Testis (tissue), 5 donors: Measurements from ENCODE around the gene SLX9. TPM values are rescaled to one million over a fixed set of nuclear protein-coding genes. Genes with fewer than 3 reads are reported as not detected.
A peak's percentile ranks its signal among the peaks of the same experiment; 100 is the strongest.

Source experiments
- DNase-seq: peaks from one replicate; pipeline ENCODE4 v3.0.0-alpha.2; 2019
- H3K27ac ChIP-seq, 2 donors: fragments of 200-600 bp; sonication (generic); one replicate each; pipeline ENCODE4 v1.5.1; 2019
- H3K27me3 ChIP-seq: fragments of 200-600 bp; sonication (generic); one replicate; pipeline ENCODE4 v1.5.1; 2019
- H3K36me3 ChIP-seq: fragments of 200-600 bp; sonication (generic); one replicate; pipeline ENCODE4 v1.5.1; 2017; ENCODE audit warnings: low read depth; ENCODE audit errors: missing control alignments
- H3K4me1 ChIP-seq: fragments of 200-600 bp; sonication (generic); one replicate; pipeline ENCODE4 v1.5.1; 2019
- H3K4me3 ChIP-seq, 2 donors: fragments of 200-600 bp; sonication (generic); one replicate each; pipeline ENCODE4 v1.5.1; 2017 to 2019
- H3K9me3 ChIP-seq: fragments of 200-600 bp; sonication (generic); one replicate; pipeline ENCODE4 v1.5.1; 2017
- POLR2A ChIP-seq: fragments of 450-650 bp; IDR thresholded peaks from one replicate; pipeline ENCODE4 v1.6.1; 2017; ENCODE audit warnings: antibody characterized with exemption, mild to moderate bottlenecking, moderate library complexity
- WGBS, 2 donors: methylation state at CpG; one replicate each; pipeline ENCODE4 v1.1.5; 2018; 5-methylcytosine and 5-hydroxymethylcytosine counted together
- intact Hi-C: fragments of 100-400 bp; cut with DNase I; formaldehyde crosslinking; loops from one replicate; pipeline ENCODE4 v1.15.1; 2023; ENCODE audit warnings: low total_unique reads
- long read RNA-seq, 2 donors: transcript quantifications; one replicate each; lab custom pipeline, GENCODE V29; 2026
- polyA plus RNA-seq: library from polyadenylated mRNA; stranded (reverse); fragments of 350-450 nt; fragmentation: Illumina TruSeq; extraction: RNeasy Lipid Tissue Mini Kit (QIAGEN cat#74804); gene quantifications from one replicate; pipeline ENCODE4 v1.2.3, GENCODE V29; 2014; ENCODE audit warnings: low read depth, low replicate concordance; ENCODE audit not compliant: insufficient read depth
- total RNA-seq, 2 donors: library from RNA; depleted of rRNA; stranded (reverse); fragments of >200 nt; gene quantifications; one replicate each; pipeline ENCODE4 v1.2.3, GENCODE V29; 2016
- TF ChIP-seq, protein P1 (sequence below), 3 experiments: fragments of 450-650 bp in 2 of 3; fragments of 200-600 bp in 1 of 3; sonication (generic) in 1 of 3; IDR thresholded peaks; one replicate each; pipeline ENCODE4 v1.5.1; 2016 to 2019; ENCODE audit warnings: antibody characterized with exemption in 3 of 3, mild to moderate bottlenecking in 2 of 3, moderate library complexity in 1 of 3

The SLX9 gene, protein sequence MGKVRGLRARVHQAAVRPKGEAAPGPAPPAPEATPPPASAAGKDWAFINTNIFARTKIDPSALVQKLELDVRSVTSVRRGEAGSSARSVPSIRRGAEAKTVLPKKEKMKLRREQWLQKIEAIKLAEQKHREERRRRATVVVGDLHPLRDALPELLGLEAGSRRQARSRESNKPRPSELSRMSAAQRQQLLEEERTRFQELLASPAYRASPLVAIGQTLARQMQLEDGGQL
- total RNA-seq (10 to 100 TPM; 30.8 to 31.9 TPM), polyA plus RNA-seq (46.2 TPM)
- long read RNA-seq, donor 1, transcript FAM207A-202 (6 exons, 880 nt): major isoform, 10 of 16 reads
- long read RNA-seq, donor 1, transcript FAM207A-201 (6 exons, 927 nt): minor isoform, 6 of 16 reads
- long read RNA-seq, donor 1, partial matches to known transcripts: 0 of 16 reads
- long read RNA-seq, donor 1, other reads (novel, unspliced or antisense): 0 of 16 reads
- long read RNA-seq, donor 2, transcript FAM207A-202 (6 exons, 880 nt): major isoform, 6 of 8 reads
- long read RNA-seq, donor 2, partial matches to known transcripts: 0 of 8 reads
- long read RNA-seq, donor 2, other reads (novel, unspliced or antisense): 0 of 8 reads

DNA sequence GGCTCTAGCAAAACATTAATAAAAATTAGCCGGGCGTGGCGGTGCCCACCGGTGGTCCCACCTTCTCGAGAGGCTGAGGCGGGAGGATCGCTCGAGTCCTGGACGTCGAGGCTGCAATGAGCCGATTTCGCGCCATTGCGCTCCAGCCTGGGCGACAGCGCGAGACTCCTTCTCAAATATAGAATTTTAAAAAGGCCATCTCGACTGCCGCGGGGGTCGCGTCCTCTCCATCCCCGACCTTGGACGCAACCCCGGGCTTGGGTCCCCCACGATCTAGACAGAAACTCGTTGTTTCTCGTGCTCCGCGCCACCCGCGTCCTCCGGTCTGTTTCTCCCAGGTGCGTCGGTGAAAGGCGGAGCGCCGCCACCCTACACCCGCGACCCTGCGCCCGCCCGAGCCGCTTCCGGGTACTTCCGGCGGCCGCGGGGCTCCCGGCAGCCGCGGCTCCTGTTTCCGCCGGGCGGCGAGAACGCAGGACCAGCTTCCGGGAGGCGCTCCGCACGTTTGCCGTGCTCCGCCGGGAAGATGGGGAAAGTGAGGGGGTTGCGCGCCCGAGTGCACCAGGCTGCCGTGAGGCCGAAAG lies at the start of gene SLX9:
TSS of gene SLX9 (plus strand) at position 498 of the 584 bp plus-strand sequence. CDS start at position 527, 29 bp downstream.
- intact Hi-C loops: loop anchor here (10.0 kb wide), 1 partner anchor 125 kb away; the partner anchor contains the start of gene SUMO3
- Histone ChIP-seq H3K4me3 (peak within 1 kb of the TSS; percentile 84 to 89), H3K27ac (peak within 1 kb of the TSS in 1 of 2 donors; percentile 68), H3K36me3 (no peaks in the 10 kb centered on the region), H3K9me3 (no peaks in the 10 kb centered on the region), H3K27me3 (no peaks in the 10 kb centered on the region), H3K4me1 (peaks cover 11% of the 10 kb centered on the region)
- DNase-seq: peak; percentile 76
- 3 to 4% methylated on average over 22 to 50 of the region's 69 CpGs for WGBS, 2 donors
- TF ChIP-seq, protein P1, sequence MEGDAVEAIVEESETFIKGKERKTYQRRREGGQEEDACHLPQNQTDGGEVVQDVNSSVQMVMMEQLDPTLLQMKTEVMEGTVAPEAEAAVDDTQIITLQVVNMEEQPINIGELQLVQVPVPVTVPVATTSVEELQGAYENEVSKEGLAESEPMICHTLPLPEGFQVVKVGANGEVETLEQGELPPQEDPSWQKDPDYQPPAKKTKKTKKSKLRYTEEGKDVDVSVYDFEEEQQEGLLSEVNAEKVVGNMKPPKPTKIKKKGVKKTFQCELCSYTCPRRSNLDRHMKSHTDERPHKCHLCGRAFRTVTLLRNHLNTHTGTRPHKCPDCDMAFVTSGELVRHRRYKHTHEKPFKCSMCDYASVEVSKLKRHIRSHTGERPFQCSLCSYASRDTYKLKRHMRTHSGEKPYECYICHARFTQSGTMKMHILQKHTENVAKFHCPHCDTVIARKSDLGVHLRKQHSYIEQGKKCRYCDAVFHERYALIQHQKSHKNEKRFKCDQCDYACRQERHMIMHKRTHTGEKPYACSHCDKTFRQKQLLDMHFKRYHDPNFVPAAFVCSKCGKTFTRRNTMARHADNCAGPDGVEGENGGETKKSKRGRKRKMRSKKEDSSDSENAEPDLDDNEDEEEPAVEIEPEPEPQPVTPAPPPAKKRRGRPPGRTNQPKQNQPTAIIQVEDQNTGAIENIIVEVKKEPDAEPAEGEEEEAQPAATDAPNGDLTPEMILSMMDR (IDR thresholded peaks at IDR 0.05): no peak
- TF ChIP-seq POLR2A: no peak

DNA sequence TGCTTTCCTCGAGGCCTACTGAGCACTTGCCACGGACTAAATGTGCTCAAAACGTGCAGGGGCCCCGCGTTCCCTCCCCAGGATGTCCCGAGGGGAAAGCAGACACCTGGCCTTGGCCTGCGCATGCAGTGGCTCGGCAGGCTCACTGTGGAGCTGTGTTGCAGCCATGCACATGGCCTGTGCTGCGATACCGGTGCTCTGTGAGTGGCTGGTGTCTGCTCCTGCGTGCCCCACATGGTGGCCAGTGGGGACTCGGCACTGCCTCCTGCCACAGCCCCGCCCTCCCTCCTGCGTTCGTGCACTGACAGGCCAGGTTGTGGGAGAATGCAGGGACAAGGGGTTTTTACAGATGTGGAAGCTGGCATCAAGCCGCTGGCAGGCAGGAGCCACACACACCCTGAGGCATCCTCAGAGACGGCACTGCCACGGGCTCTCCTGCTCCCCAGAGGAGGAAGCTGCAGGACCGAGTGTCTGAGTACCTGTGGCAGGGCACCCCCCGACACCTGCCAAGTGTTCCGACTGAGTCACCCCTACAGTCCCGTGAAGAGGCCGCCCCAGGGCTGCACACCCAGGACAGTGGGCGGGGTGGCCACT lies 49.4 kb upstream of the SLX9 start:
- WGBS, 2 donors: 71% methylated on average over 21 of the region's 24 CpGs; no CpG with 5 or more reads in 1 of the 2 donors
- Histone ChIP-seq H3K4me1 (no peaks in the 10 kb centered on the region), H3K27ac (no peak overlapping the region), H3K9me3 (no peaks in the 10 kb centered on the region), H3K27me3 (no peaks in the 10 kb centered on the region), H3K4me3 (no peak overlapping the region), H3K36me3 (no peaks in the 10 kb centered on the region)
- DNase-seq: no peak
- TF ChIP-seq POLR2A: no peak
- intact Hi-C loops: no loop called here

DNA sequence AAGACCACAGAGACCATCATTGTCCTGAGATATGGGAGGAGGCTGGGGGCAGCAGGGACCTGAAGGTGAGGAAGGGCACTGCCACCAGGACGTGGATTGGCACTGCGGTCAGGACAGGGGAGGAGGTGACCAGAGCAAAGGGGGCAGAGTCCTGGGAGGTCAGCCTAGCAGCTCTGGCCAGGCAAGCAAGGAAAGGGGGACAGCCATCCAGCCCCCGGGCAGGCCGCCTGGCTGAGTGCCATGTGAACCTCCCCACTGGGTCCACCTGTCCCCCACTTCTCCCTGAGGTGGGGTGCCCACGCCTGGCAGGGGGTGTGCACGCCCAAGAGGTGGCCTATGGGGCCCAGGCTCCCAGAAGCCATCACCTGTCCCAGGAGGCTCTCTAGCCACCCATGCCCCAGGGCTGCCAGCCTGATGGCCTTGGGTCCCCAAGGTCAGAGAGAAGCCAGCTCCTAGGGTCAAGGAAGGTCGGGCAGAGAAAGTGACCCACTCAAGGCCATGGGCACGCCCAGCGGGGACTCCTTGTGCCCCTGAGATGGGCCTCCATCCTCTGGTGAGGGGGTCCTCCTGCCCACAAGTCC lies 48.8 kb upstream of the SLX9 start:
- H3K4me3 ChIP-seq: no peak overlapping the region
- 74 to 77% methylated on average over 3 to 8 of the region's 9 CpGs for WGBS, 2 donors
- TF ChIP-seq, protein P1 (IDR thresholded peaks at IDR 0.05): no peak
- no peak for TF ChIP-seq POLR2A
- DNase-seq: no peak
- no peaks in the 10 kb centered on the region for H3K27me3 ChIP-seq
- H3K4me1 ChIP-seq: no peaks in the 10 kb centered on the region
- no peaks in the 10 kb centered on the region for H3K9me3 ChIP-seq
- no peaks in the 10 kb centered on the region for H3K36me3 ChIP-seq
- no peak overlapping the region for H3K27ac ChIP-seq
- intact Hi-C loops: no loop called here

DNA sequence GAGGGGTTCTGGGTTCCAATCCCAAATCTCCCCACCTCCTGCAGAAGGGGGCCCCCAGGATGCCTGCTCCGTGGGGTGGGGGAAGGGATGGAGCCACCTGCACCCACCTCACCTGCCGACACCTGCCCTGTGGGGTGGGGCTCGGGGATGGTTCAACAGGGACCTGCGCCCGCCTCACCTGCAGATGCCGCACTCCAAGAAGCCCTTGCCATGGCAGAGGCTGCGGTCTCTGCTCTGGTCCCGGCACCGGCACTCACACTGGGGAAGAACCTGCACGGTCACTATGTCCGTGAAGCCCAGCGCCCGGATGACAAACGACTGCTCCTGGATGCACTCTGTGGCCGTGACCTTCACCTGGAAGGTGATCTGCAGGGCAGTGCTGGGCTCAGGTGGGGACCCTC lies 48.2 kb upstream of the SLX9 start:
- intact Hi-C loops: no loop called here
- no peaks in the 10 kb centered on the region for H3K4me1 ChIP-seq
- no peaks in the 10 kb centered on the region for H3K36me3 ChIP-seq
- no peaks in the 10 kb centered on the region for H3K27me3 ChIP-seq
- no peak overlapping the region for H3K27ac ChIP-seq
- H3K4me3 ChIP-seq: no peak overlapping the region
- 87 to 88% methylated on average over 3 to 14 of the region's 15 CpGs for WGBS, 2 donors
- no peak for TF ChIP-seq POLR2A
- TF ChIP-seq, protein P1 (IDR thresholded peaks at IDR 0.05): no peak
- no peak for DNase-seq
- no peaks in the 10 kb centered on the region for H3K9me3 ChIP-seq
